Fibroblast of skin of back (primary cell): ENCODE measurements around the gene MCCC1.
"Not testable (repeated sequence)": the region's sequence is repeated elsewhere in the genome, so short reads cannot be mapped to it uniquely, and the experiment has no call there.

Experiments
- DNase-seq: peaks from one replicate; pipeline ENCODE4 v3.0.0-alpha.2; 2013

Gene MCCC1

GRCh38 chr3:183044547-183045229, 54.6 kb downstream of the MCCC1 start:
- DNase-seq = no peak

- no peak for DNase-seq
These were observed 60.5 kb downstream of the MCCC1 start for GRCh38 chr3:183038757-183039156.

- no peak for DNase-seq
These were observed 61.1 kb downstream of the MCCC1 start for GRCh38 chr3:183038221-183038620.

GRCh38 chr3:183033746-183034145, 65.5 kb downstream of the MCCC1 start:
- DNase-seq = peak; percentile 76

- DNase-seq = no peak
These were observed 66.3 kb downstream of the MCCC1 start for GRCh38 chr3:183032880-183033555.

- peak; percentile 17 for DNase-seq
These were observed 67.5 kb downstream of the MCCC1 start for GRCh38 chr3:183031826-183032225.

GRCh38 chr3:183028416-183028815, 70.9 kb downstream of the MCCC1 start:
- DNase-seq = no peak

GRCh38 chr3:183027276-183027675, 72.0 kb downstream of the MCCC1 start:
- DNase-seq = no peak

GRCh38 chr3:183022936-183023516, 76.3 kb downstream of the MCCC1 start:
- DNase-seq = no peak

GRCh38 chr3:183018421-183019192, 80.7 kb downstream of the MCCC1 start:
- DNase-seq = no peak

- no peak for DNase-seq
These were observed 84.1 kb downstream of the MCCC1 start for GRCh38 chr3:183015185-183015584.

- no peak for DNase-seq
These were observed 85.4 kb downstream of the MCCC1 start for GRCh38 chr3:183013856-183014255.

GRCh38 chr3:183013074-183013473, 86.2 kb downstream of the MCCC1 start:
- no peak for DNase-seq

GRCh38 chr3:183008800-183009199, 90.5 kb downstream of the MCCC1 start:
- peak; percentile 13 for DNase-seq

GRCh38 chr3:183008303-183008702, 91.0 kb downstream of the MCCC1 start:
- peak; percentile 12 for DNase-seq

GRCh38 chr3:183006396-183007002, 92.8 kb downstream of the MCCC1 start:
- DNase-seq = no peak

GRCh38 chr3:182999767-183000166, 99.5 kb downstream of the MCCC1 start:
- no peak for DNase-seq

GRCh38 chr3:182993486-182994201, 105.7 kb downstream of the MCCC1 start:
- DNase-seq = not testable (repeated sequence)

- no peak for DNase-seq
These were observed 109.7 kb downstream of the MCCC1 start for GRCh38 chr3:182989566-182989965.

GRCh38 chr3:182986021-182986420, 113.3 kb downstream of the MCCC1 start:
- no peak for DNase-seq

- DNase-seq = no peak
These were observed 115.4 kb downstream of the MCCC1 start for GRCh38 chr3:182983876-182984275.

- no peak for DNase-seq
These were observed 118.3 kb downstream of the MCCC1 start for GRCh38 chr3:182981038-182981380.
